GM21528 (cell line): ENCODE results near the gene LRCH1.
A peak's percentile ranks its signal among the peaks of the same experiment; 100 is the strongest.

Source experiments
- ATAC-seq: cut with Tn5 transposase; IDR thresholded peaks from one replicate; pipeline ENCODE4 v1.9.1; 2021; ENCODE audit warnings: mild to moderate bottlenecking, moderate library complexity; ENCODE audit not compliant: unreplicated experiment, low FRiP score

The LRCH1 gene

DNA sequence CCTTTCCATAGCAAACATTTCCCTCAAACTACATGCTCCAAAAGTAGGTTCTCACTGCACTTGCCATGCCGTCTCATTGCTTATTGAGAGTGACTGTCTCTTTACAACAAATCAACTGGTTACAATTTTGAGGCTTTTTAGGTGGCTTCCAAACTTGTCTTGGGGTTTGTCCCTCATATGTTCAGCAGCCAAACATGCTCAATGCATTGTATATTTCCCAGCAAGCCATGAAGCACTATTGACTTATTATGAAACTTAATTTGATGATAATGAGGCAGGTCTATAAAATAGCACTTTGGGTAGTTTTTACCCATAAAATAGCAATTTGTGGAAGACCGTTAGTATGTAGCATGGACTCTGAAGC is 78.2 kb downstream of the LRCH1 start:
- ATAC-seq = no peak

DNA sequence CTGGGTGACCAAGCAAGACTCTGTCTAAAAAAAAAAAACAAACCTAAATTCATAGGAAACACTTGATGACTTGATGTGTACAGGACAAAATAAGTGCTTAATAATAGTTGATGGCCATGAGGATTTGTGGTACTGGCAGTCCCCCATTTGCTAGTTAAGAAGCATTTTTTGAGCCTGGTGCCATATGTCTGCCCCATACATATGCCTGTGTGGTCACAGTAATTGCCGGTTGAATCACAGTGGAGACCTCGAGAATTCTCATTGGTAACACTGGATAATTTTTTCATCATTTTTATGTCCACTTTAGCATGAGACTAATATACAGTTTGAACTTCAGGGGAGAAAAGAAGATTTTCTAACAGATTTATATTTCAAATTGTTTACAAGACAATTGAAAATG is 79.2 kb downstream of the LRCH1 start:
- ATAC-seq = no peak

DNA sequence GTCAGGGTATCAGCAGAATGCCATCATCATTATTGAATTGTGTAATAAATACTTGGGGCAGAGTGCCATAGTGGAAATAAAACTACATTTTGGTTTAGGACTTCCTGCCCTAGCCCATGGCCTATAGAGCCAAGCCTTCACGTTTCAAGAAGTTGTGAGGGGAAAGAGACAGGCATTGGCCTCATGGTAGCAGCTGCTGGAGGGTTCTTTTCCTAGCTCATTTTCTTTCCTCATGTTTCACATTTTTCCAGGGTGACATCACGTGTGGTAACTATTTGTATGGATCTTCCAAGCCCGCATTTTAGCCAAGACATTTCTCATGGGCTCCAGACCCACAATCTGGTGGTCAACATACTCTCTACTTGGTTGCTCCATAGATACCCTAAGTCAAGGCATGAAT is 80.4 kb downstream of the LRCH1 start:
- ATAC-seq = no peak

DNA sequence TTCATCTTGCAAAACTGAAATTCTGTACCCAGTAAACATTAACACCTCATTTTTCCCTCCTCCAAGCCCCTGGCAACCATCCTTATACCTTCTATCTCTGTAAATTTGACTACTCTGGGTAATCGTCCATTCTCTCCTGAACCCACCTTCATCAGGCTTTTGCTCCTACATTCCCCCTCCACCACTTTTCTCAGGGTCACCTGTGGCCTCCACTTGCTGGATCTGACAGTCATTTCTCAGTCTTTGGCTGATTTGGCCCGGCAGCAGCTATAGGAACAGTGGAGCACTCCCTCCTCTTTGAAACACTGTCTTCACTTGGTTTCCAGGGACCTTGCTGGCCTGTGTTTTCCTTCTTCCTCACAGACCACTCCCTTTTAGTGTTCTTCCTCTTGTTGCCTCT is 83.5 kb downstream of the LRCH1 start:
- no peak for ATAC-seq

DNA sequence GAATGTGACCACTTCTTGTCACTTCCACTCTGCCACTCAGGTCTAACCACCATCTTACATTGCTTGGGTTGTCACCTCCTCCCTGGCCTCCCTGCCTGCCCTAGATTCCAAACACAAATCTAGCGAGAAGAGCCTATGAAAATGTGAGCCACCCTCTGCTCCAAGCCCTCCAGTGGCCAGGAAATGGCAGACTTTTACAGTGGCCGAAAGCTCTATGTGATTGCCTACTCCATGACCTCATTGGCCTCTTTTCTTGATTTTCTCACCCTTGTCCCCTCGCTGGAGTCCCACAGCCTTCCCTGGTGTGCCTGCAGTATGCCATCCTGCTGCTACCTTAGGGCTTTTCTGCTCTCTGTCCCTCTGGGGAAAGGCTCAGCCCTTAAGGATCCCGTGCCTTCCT is 84.2 kb downstream of the LRCH1 start:
- no peak for ATAC-seq

DNA sequence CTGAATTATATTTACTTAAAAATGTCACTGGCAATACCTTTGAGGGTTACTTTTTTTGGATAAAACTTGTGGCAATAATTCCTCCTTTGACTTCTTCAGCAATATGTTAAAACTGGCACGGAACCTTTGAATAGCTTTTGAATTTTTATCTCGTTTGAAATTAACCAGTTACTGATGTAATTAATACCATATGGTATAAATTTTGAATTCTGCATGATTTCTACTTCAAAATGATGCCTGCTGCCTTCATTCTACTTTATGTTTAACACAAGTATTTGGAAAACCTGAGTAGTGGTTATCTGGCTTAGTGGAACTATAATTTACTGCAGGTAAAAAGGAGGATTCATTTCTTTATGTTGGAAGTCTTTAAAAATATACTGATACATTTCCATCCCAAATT is 85.3 kb downstream of the LRCH1 start:
- no peak for ATAC-seq

DNA sequence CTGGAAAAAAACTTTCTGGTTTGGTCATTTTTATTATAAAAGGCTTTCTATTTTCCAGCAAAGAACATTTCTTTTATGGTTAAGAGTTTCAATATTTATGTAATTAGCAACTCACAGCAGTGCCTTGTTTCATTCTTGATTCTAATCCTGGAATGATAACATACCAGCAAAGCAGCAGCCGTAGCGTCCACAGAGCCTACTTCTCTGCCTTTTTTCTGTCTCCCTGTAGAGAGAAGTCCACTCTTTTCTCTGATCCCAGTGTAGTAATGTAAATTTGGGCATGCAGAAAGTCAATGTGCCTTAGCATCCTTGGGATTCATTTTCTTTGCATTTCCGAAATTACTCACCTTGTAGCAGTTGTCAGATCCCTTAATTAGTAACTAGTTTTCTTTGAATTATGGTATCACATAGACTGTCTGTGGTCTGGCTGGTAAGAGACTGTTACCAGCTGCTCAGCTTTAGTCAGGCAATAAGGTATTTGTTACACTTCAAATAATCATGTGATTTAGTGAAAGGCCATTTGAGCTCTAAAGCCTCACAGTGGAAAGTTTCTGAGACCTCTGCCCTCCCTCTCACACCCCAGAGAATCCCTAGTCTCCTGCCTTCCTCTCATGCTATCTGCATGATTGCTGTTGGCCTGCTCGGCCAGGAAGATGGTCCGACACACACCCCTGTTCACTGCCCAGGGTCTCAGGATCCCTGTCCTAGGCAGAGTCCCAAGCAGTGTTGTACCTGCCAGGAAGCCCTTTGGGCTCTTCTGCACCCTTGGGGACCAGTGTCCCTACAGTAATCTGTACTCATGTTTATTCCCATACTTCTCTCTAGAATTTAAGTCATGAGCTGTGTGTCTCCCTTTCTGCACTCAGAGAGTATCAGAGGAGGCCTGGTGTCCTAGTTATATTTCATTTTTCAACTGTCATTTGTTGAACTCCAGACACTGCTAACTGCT is 86.3 kb downstream of the LRCH1 start:
- peak; percentile 96 for ATAC-seq

DNA sequence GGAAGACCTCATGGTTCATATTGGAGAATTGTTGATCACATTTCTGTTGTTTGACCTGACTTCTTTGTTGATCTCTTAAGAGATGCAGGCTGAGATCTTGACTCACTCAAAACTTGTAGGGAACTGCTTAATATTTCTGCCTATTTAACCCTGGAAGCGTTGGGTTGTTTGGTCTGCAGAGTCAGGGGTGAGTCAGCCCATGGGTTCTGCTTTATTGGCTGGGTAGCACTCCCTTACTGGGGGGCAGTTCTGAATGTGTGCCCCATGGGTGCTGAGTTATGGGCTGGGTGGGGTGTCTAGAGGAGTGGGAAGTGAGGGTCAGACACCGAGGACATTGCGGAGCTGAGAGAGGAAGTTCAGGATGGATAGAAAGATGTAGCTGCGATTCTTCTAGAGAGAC is 87.9 kb downstream of the LRCH1 start:
- no peak for ATAC-seq

DNA sequence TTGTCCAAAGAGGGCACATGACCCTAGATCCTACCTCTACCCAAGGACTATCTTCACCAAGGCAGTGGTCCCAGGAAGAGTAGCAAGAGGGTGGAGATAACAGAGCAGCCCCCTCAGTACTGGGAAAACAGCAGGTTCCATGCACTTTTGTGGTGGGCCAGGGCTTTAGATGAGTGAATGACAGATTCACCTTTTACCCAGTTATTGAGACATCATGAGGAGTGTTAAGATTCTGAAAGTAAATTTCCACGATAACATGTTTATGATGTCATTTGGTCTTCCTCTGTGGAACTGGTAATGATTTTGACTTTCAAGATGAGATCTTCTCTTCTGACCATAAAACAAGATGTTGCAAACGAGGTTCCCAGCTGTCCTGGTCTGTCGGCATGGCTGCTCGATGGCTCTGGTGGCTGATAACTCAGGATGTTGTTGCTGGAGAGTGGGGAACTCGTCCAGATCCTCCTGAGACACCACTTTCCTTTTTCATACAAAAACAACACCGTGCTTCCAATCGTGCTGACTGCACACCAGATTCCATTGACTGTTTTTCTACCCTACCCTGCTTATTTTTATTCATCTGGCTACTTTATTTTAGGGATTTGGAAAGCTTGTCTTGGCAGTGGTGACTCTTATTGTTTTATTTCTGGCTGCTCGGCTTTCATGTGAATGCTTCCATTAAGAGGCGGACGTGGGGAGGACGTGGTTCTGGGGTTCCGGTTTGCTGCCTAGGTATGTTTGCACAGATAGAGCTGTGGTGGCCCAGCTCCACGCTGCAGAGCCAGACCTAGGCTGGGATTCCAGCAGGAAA is 88.5 kb downstream of the LRCH1 start:
- ATAC-seq = no peak

DNA sequence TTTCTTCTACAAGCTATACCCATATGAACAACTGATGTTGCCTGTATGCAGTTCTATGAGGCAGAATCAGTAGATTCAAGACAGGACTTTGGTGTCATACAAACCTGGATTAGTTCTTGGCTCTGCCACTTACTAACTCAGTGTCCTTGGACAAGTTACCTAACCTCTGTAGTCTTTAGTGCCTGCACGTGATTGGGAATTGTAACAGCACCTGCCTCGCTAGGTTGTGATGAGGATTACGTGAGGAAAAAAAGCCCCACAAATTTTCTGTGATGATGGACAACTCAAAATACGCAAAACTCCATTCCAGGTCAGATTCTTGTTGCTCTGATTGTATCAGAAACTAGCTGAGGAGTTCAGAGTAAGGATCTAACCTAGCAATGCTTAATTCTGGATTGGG is 89.3 kb downstream of the LRCH1 start:
- no peak for ATAC-seq

DNA sequence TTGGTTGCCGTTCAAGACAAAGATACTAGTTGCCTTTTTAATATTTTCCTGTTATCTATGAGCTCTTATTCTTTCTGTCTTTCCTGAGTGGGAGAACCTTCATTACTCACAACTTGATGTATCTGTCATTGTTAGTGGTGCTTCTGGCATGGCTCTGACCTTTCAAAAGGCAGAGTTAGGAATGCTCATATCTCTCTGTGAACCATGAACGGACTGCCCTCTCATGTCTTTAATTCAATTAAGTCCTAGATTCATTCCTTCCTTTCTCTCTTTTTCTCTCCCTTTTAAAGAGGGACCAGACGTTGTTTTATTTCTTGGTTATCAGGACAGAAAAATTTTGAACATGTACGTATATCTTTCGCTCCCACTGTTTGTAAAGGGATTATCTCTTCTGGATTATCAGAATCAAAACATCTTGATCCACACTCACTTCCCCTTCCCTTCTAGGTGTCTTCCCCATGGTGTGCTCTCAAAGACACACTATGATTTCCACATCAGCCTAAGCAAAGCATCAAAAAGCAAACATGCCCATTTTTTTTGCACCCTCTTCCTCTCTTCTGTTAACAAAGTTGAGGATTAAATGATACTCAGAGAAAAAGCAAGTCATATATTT is 90.3 kb downstream of the LRCH1 start:
- ATAC-seq = no peak

DNA sequence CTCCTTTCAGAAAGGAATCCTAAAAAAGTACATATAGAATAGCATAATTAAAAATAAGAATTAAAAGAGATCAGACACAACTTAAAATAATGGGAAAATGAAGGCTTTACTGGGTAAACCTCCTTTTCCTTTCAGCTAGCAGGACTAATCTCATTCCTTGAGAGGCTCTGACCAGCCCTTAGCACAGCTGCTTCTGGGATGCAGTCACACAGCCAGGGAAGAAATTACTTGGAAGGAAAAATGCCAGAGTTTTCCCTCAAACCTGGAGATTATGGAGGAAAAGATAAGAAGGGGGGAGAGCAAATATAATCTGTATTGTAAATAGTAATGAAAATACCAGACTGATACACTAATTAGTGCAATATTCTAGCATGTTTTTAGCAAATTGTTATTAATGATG is 91.8 kb downstream of the LRCH1 start:
- ATAC-seq = no peak

DNA sequence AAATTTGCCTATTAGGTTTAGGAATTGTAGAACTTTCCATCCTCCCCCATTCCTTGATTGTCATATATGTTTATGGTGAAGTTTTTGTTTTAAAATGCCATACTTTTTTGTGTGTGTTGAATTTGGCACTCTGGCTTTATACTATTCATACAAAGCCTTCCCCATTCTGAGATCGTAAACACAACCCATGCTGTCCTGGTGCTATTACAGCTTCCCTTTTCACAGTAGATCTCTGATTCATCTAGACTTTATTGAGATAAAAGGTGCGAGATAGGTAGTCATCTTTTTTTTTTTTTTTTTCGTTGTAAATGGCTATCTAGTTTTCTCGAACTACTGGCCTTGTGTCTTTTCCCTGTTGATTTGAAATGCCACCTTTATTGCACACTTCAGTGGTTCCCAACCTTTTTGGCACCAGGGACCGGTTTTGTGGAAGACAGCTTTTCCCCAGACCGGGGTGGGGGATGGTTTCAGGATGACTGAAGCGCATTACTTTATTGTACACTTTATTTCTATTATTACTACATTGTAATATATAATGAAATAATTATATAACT is 94.6 kb downstream of the LRCH1 start:
- no peak for ATAC-seq

DNA sequence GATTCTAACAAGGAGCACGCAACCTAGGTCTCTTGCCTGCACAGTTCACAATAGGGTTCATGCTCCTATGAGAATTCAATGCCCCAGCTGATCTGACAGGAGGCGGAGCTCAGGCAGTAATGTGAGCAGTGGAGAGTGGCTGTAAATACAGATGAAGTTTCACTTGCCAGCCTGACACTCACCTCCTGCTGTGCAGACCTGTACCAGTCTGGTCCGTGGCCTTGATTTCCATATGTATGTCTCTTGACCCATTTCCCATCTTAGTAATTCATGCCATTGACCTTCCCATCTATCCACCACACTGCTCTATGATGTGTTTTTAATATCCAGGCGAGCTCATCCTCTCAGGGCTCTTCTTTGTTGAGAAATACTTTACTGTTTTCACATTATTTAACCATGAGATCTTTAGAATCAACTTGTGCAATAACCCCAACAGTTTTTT is 95.2 kb downstream of the LRCH1 start:
- peak; percentile 69 for ATAC-seq

DNA sequence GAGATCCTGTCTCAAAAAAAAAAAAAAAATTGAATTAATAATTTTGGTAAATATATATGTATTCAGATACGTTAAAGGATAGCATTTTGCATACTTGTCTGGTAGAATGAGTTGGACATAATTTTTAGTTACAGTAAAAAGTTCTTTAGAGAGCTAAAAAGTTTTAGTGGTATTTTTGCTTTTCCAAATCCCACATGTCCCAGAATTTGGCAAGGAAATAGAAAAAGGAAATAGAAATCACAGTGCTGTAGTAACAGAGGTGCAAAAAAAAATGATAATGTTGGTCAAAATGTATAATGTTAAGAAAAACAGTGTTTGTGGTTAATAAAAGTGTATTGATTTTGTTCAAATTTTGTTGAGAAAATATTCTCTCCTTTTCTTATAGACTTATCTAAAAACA is 96.8 kb downstream of the LRCH1 start:
- ATAC-seq = no peak

DNA sequence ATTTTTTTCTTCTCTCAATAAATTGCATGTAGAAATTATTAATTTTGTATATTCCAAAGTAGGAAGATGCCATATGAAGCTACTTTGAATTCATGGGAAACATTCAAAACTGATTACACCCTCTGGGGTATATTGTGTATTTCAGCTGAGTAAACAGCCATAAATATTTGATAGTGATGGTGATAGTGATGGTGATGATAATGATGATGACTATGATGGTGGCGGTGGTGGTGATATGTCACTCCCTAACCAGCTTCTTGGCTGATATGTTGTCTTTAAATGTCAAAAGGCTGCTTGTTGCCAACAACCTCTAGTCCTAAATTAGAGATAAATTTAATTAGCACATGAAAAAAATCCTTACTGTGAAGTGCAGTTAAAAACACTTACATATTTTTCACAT is 102.0 kb downstream of the LRCH1 start:
- no peak for ATAC-seq

DNA sequence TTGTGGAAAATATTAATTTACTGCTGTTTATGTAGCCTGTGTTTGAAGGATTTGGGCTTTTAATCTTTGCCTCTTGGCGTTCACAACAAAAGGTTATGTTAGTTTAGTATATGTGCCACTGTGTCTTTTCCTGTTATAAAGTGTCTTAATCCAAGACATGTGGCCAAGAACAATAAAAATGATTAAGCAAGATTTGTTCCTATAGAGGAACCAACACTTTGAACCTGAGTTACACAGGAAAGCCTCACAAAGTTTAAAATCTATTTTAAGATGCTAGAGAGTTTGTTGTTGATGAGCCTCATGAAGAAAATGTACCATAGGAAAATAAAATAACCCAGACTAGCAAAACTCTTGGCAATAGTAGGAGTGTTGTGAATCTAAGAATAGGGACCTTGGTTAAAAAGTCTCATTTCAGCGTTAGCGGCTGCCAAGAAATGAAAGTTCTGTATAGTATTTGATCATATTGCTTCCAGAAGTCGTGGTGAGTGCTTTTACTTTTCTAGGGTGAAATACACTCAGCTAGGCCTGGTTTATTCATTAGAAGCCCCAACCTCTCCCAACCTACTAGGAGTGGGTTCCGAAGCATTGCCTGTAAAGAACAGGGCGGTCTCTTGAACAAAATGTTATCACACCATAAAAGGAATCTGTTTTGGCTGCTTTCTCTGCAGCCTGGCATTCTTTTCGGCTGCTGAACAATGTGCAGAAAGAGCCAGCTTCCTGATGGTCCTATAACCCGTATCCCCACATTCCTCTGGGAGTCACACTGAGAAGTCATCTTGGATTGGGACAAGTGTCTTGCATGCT is 102.6 kb downstream of the LRCH1 start:
- no peak for ATAC-seq

DNA sequence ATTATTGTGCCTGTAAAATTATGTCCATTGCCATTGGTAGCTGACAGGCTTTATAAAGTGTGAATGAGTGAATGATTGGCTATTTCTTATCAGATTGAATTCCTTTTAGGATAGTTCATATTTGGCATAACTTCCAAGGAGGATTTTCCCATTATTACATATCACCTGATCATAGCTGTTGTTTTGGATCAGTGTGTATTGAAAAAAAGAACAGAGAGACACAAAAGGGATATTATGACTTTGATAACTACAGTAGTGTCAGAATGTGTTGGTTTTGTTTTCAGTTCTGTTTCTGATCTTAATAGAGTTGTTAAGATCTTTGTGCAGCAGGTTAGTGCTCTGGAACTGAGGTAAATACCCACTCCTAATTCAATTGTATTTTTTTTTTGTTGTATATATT is 103.8 kb downstream of the LRCH1 start:
- ATAC-seq = peak; percentile 81

DNA sequence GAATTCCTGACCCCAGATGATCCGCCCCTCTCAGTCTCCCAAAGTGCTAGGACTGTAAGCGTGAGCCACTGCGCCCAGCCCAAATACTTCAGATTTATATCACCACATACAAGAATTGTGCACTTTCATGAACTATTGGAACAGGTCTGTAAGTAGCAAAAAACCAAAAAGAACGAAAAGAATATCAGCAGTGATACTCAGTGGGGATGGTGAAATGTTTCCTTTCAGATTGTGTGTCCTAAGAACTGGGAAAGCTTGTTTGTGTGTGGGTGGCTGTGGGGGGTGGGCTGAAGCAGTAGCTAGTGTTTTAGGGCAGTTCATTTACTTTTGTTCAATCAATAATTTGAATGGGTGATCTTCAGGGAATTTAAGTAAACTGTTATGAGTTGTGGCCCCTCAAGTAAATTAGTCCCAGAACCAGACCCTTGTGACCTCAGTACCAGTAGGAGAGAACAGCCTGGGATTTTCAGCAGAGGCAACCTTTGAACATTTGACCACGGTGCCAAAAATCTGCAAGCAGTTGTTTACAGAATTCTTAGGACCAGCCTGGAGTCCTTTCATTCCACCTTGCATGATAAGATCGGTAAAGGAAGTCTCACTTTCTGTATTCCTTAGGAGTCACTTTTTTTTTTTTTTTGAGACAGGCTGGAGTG is 106.6 kb downstream of the LRCH1 start:
- ATAC-seq = no peak

DNA sequence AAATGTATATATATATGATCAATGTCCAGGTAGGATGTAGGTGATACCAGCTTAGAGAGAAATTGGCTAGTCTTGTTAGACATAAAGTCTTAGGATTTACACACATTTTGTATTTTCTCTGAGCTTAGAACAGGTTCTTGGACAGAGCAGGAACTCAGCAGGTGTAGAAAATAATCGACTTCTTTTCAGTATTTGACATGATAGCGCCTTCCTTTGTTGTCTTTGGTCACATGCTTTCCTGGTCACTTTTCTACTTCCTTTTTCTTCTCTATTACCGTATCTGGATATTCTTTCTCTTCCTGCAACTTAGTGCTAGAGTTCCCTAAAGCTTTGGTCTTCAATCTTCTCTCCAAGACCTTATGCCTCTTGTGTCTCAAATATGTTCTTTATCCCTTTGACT is 107.4 kb downstream of the LRCH1 start:
- no peak for ATAC-seq
